H1 (cell line): ENCODE measurements around the gene NR0B1. TPM values are rescaled to one million over a fixed set of nuclear protein-coding genes. Genes with fewer than 3 reads are reported as not detected.

Experiments
- CTCF ChIA-PET: fragments of 300-600 bp; sonication (Branson Sonifier 250); formaldehyde crosslinking; loops from one replicate; lab custom pipeline; 2021; ENCODE audit not compliant: partially characterized antibody; lab: Charles Lee
- POLR2A ChIA-PET: fragments of 300-600 bp; sonication (Branson Sonifier 250); formaldehyde crosslinking; loops from one replicate; lab custom pipeline; 2021; ENCODE audit warnings: inconsistent platforms; ENCODE audit not compliant: partially characterized antibody; lab: Charles Lee
- DNase-seq, 2 experiments: peaks; one replicate each; pipeline versions ENCODE4 v3.0.0 to v3.0.0-alpha.2; 2010 to 2022; ENCODE audit warnings: low spot score in 2 of 2, low read depth in 1 of 2, mixed read lengths in 1 of 2
- FAIRE-seq: peaks from 2 replicates; lab custom pipeline; 2011; peaks lifted over from hg19 to GRCh38; lab: Jason Lieb, UNC
- H2AFZ ChIP-seq: 2 replicates; pipeline ENCODE4 v1.8.1; 2012; ENCODE audit warnings: low read length, inconsistent platforms
- H2AK5ac ChIP-seq: 2 replicates; pipeline ENCODE4 v1.6.1; 2013; ENCODE audit warnings: low read depth, low read length
- H2BK120ac ChIP-seq: replicated peaks from 2 replicates; pipeline ENCODE3; 2013; ENCODE audit warnings: low read depth, low read length, inconsistent platforms
- H2BK12ac ChIP-seq: 2 replicates; pipeline ENCODE4 v1.6.1; 2013; ENCODE audit warnings: low read depth, low read length
- H2BK15ac ChIP-seq: 2 replicates; pipeline ENCODE4 v1.6.1; 2013; ENCODE audit warnings: low read length
- H2BK20ac ChIP-seq: 2 replicates; pipeline ENCODE4 v1.6.1; 2013; ENCODE audit warnings: low read length
- H2BK5ac ChIP-seq: 2 replicates; pipeline ENCODE4 v1.6.1; 2013; ENCODE audit warnings: low read depth, low read length
- H3K14ac ChIP-seq: 2 replicates; pipeline ENCODE4 v1.6.1; 2013; ENCODE audit warnings: inconsistent platforms; ENCODE audit not compliant: insufficient read length
- H3K18ac ChIP-seq: 2 replicates; pipeline ENCODE4 v1.6.1; 2013; ENCODE audit warnings: low read length; ENCODE audit errors: extremely low read depth
- H3K23ac ChIP-seq: 2 replicates; pipeline ENCODE4 v1.6.1; 2013; ENCODE audit warnings: inconsistent platforms; ENCODE audit not compliant: insufficient read length
- H3K23me2 ChIP-seq: 2 replicates; pipeline ENCODE4 v1.6.1; 2013; ENCODE audit warnings: low read depth, low read length
- H3K27ac ChIP-seq: 2 replicates; pipeline ENCODE4 v1.6.1; 2011; ENCODE audit warnings: low read depth, low read length, inconsistent platforms
- H3K27me3 ChIP-seq, 4 experiments: replicated peaks in 1 of 4; 1 replicate in 1 of 4; 2 replicates in 3 of 4; pipeline versions ENCODE4 v1.6.1 to v1.8.1; 2011 to 2013; ENCODE audit warnings: low read length in 3 of 4, mild to moderate bottlenecking in 3 of 4, inconsistent platforms in 2 of 4, mixed read lengths in 2 of 4, moderate library complexity in 1 of 4; ENCODE audit not compliant: control insufficient read depth in 3 of 4, insufficient read depth in 3 of 4; ENCODE audit errors: extremely low read depth in 1 of 4
- H3K36me3 ChIP-seq, 4 experiments: 2 replicates each; pipeline versions ENCODE4 v1.6.1 to v1.8.1; 2011 to 2013; ENCODE audit warnings: mild to moderate bottlenecking in 4 of 4, low read length in 3 of 4, moderate library complexity in 2 of 4, control low read depth in 1 of 4, inconsistent platforms in 1 of 4; ENCODE audit not compliant: insufficient read depth in 4 of 4, control insufficient read depth in 2 of 4
- H3K4ac ChIP-seq: replicated peaks from 2 replicates; pipeline ENCODE3; 2013; ENCODE audit warnings: low read length, low read depth, mixed read lengths, inconsistent platforms; ENCODE audit not compliant: insufficient read length
- H3K4me1 ChIP-seq, 4 experiments: replicated peaks in 1 of 4; 1 replicate in 1 of 4; 2 replicates in 3 of 4; pipeline versions ENCODE4 v1.6.1 to v1.8.1; 2011 to 2013; ENCODE audit warnings: low read length in 3 of 4, inconsistent platforms in 2 of 4, mixed read lengths in 1 of 4; ENCODE audit not compliant: insufficient read depth in 4 of 4, control insufficient read depth in 3 of 4
- H3K4me2 ChIP-seq, 2 experiments: 2 replicates each; pipeline versions ENCODE4 v1.6.1 to v1.8.1; 2011 to 2013; ENCODE audit warnings: low read depth in 2 of 2, low read length in 2 of 2, control low read depth in 1 of 2, inconsistent platforms in 1 of 2, mild to moderate bottlenecking in 1 of 2; ENCODE audit not compliant: insufficient read depth in 1 of 2
- H3K4me3 ChIP-seq, 4 experiments: fragments of 200-600, 300-600 bp in 1 of 4; sonication (generic), shearing (Covaris generic), sonication (Bioruptor Twin) in 1 of 4; 2 replicates each; pipeline versions ENCODE4 v1.5.1 to v1.8.1; 2011 to 2016; ENCODE audit warnings: low read length in 4 of 4, low read depth in 3 of 4, control low read depth in 2 of 4, inconsistent platforms in 2 of 4, mild to moderate bottlenecking in 2 of 4, mixed read lengths in 1 of 4, moderate library complexity in 1 of 4; ENCODE audit not compliant: insufficient read depth in 2 of 4; ENCODE audit errors: extremely low read depth in 1 of 4
- H3K56ac ChIP-seq: replicated peaks from 2 replicates; pipeline ENCODE3; 2013; ENCODE audit warnings: low read depth, mild to moderate bottlenecking, mixed read lengths, low read length, inconsistent platforms; ENCODE audit not compliant: insufficient read length
- H3K79me1 ChIP-seq: 2 replicates; pipeline ENCODE4 v1.6.1; 2013; ENCODE audit warnings: low read depth, low read length, control low read depth
- H3K79me2 ChIP-seq, 2 experiments: 2 replicates each; pipeline versions ENCODE4 v1.6.1 to v1.8.1; 2012 to 2013; ENCODE audit warnings: low read length in 2 of 2, mild to moderate bottlenecking in 2 of 2, inconsistent platforms in 1 of 2; ENCODE audit not compliant: insufficient read depth in 2 of 2, control insufficient read depth in 1 of 2
- H3K9ac ChIP-seq, 4 experiments: replicated peaks in 1 of 4; 1 replicate in 1 of 4; 2 replicates in 3 of 4; pipeline versions ENCODE4 v1.6.1 to v1.8.1; 2011 to 2013; ENCODE audit warnings: low read depth in 3 of 4, low read length in 3 of 4, control low read depth in 2 of 4, mild to moderate bottlenecking in 2 of 4, moderate library complexity in 2 of 4, inconsistent platforms in 1 of 4; ENCODE audit errors: extremely low read depth in 1 of 4
- H3K9me3 ChIP-seq, 2 experiments: 2 replicates each; pipeline versions ENCODE4 v1.6.1 to v1.8.1; 2012 to 2013; ENCODE audit warnings: mild to moderate bottlenecking in 2 of 2, moderate library complexity in 2 of 2, control low read depth in 1 of 2, inconsistent platforms in 1 of 2, low read depth in 1 of 2, low read length in 1 of 2, mixed read lengths in 1 of 2; ENCODE audit not compliant: insufficient read depth in 2 of 2
- H4K20me1 ChIP-seq, 2 experiments: replicated peaks in 1 of 2; 2 replicates each; pipeline versions ENCODE3 to v1.8.1; 2011 to 2013; ENCODE audit warnings: inconsistent platforms in 2 of 2, low read length in 2 of 2, mild to moderate bottlenecking in 1 of 2; ENCODE audit not compliant: insufficient read depth in 2 of 2, control insufficient read depth in 1 of 2
- H4K5ac ChIP-seq: 2 replicates; pipeline ENCODE4 v1.6.1; 2013; ENCODE audit warnings: low read length, low read depth, mixed read lengths, inconsistent platforms; ENCODE audit not compliant: insufficient read length
- H4K8ac ChIP-seq: 2 replicates; pipeline ENCODE4 v1.8.0; 2013; ENCODE audit warnings: mild to moderate bottlenecking, moderate library complexity, low read length, inconsistent platforms; ENCODE audit not compliant: insufficient read depth; ENCODE audit errors: extremely low read depth
- H4K91ac ChIP-seq: replicated peaks from 2 replicates; pipeline ENCODE3; 2013; ENCODE audit warnings: low read length, mixed read lengths, inconsistent platforms; ENCODE audit not compliant: insufficient read length
- ASH2L ChIP-seq: fragments of 200-600, 300-600 bp; sonication (generic); IDR thresholded peaks from one replicate; pipeline ENCODE4 v1.7.1; 2017; ENCODE audit warnings: low read length
- BACH1 ChIP-seq: IDR thresholded peaks from 2 replicates; pipeline ENCODE4 v1.6.1; 2012; ENCODE audit warnings: low read length, improper control_type of control experiment
- CHD2 ChIP-seq: IDR thresholded peaks from 2 replicates; pipeline ENCODE4 v1.6.1; 2012; ENCODE audit warnings: low read length, improper control_type of control experiment
- KDM5A ChIP-seq: fragments of 200-600 bp; IDR thresholded peaks from 2 replicates; pipeline ENCODE4 v1.7.1; 2012; ENCODE audit warnings: mild to moderate bottlenecking, low read length, inconsistent platforms, mixed read lengths
- NRF1 ChIP-seq: IDR thresholded peaks from 2 replicates; pipeline ENCODE4 v1.6.1; 2011; ENCODE audit warnings: mild to moderate bottlenecking, low read depth, low read length, improper control_type of control experiment
- polyA plus RNA-seq, 7 experiments: library from polyadenylated mRNA; depleted of rRNA in 3 of 7; stranded (reverse) in 5 of 7; unstranded in 2 of 7; fragments of >200 nt in 5 of 7; fragments of 200-250 nt in 2 of 7; gene quantifications; 1 replicate in 5 of 7; 2 replicates in 1 of 7; 4 replicates in 1 of 7; pipeline versions ENCODE4 v1.2.1 to v1.2.3, GENCODE V29; 2011 to 2013; ENCODE audit warnings: missing spikeins in 2 of 7, mixed read lengths in 2 of 7
- total RNA-seq: library from RNA; stranded (reverse); fragmentation: NEBNext Ultra II Directional; extraction: Animal tissue kit (Norgen Biotek cat#: 25700); gene quantifications from 2 replicates; pipeline ENCODE4 v1.2.1, GENCODE V29; 2021

Gene NR0B1
- total and polyA plus RNA-seq, 2 of the 8 experiments (the other 6 are each of a cell fraction or from before 2014, with no cell fraction given) = 0.24 to 0.26 TPM

GRCh38 chrX:30301208-30301607, 8.0 kb downstream of the NR0B1 start:
- Histone ChIP-seq H2BK120ac (no peak overlapping the region), H3K23me2 (no peaks in the 10 kb centered on the region), H3K79me2 (no peaks in the 10 kb centered on the region), H3K23ac (no peak overlapping the region), H3K9ac (no peak overlapping the region), H4K91ac (no peak overlapping the region), H3K4me2 (no peak overlapping the region), H3K27me3 (no peaks in the 10 kb centered on the region), H3K4me1 (peaks cover 0 to 5% (median 2%) of the 10 kb centered on the region in 4 experiments; a peak in 4 of 7 replicates), H4K8ac (no peak overlapping the region), H4K20me1 (peaks cover 0 to 1% of the 10 kb centered on the region in 2 experiments), H2BK5ac (no peak overlapping the region), H3K4ac (no peak overlapping the region), H4K5ac (no peak overlapping the region), H2AFZ (no peak overlapping the region), H2BK20ac (no peak overlapping the region), H3K56ac (no peak overlapping the region), H2BK15ac (no peak overlapping the region), H3K14ac (no peak overlapping the region), H3K36me3 (no peaks in the 10 kb centered on the region), H2AK5ac (no peak overlapping the region), H3K9me3 (no peaks in the 10 kb centered on the region), H3K27ac (no peak overlapping the region), H3K4me3 (no peak overlapping the region), H3K79me1 (no peaks in the 10 kb centered on the region), H3K18ac (no peak overlapping the region), H2BK12ac (no peak overlapping the region)
- ChIA-PET POLR2A (no interaction called here), CTCF (interaction anchor here (0.6 to 0.9 kb wide), 2 partner anchors 18 to 200 kb away, joined by 3 read pairs; no protein-coding TSS in a partner anchor)
- DNase-seq (no peak), FAIRE-seq (no peak)
- TF ChIP-seq NRF1 = no peak
- no peak for TF ChIP-seq KDM5A
- no peak for TF ChIP-seq CHD2
- no peak for TF ChIP-seq BACH1
- TF ChIP-seq ASH2L = no peak
